Caco-2 (cell line): Measurements from ENCODE around the gene NHSL2. TPM values are rescaled to one million over a fixed set of nuclear protein-coding genes. Genes with fewer than 3 reads are reported as not detected.

Experiments
- BruUV-seq: library from RNA; stranded (reverse); fragments of 400-500 nt; replicated peaks from 2 replicates; lab custom pipeline; 2021; lab: Mats Ljungman, UMichigan
- CTCF ChIA-PET: fragments of 300-600 bp; sonication (Branson Sonifier 250); formaldehyde crosslinking; loops from one replicate; lab custom pipeline; 2022; ENCODE audit warnings: antibody characterized with exemption; lab: Charles Lee
- POLR2A ChIA-PET: fragments of 300-600 bp; sonication (Branson Sonifier 250); formaldehyde crosslinking; loops from one replicate; lab custom pipeline; 2022; ENCODE audit warnings: antibody characterized with exemption; lab: Charles Lee
- DNase-seq, 2 experiments: peaks; one replicate each; pipeline versions ENCODE4 v3.0.0 to v3.0.0-alpha.2; 2020 to 2022
- H3K27me3 ChIP-seq: replicated peaks from 2 replicates; pipeline ENCODE4 v1.6.0; 2011; ENCODE audit warnings: low read length; ENCODE audit not compliant: control insufficient read depth, insufficient read depth
- H3K36me3 ChIP-seq: 2 replicates; pipeline ENCODE4 v1.5.1; 2011; ENCODE audit warnings: low read length; ENCODE audit not compliant: control insufficient read depth, insufficient read depth
- H3K4me1 ChIP-seq: fragments of 250-450 bp; sonication (Bioruptor Pico); 2 replicates; pipeline ENCODE4 v1.5.1; 2020; ENCODE audit warnings: mild to moderate bottlenecking
- H3K4me3 ChIP-seq: 2 replicates; pipeline ENCODE4 v1.5.1; 2011; ENCODE audit warnings: low read depth, mild to moderate bottlenecking, control low read depth, low read length
- H3K9me3 ChIP-seq: fragments of 250-450 bp; sonication (Bioruptor Pico); 2 replicates; pipeline ENCODE4 v1.5.1; 2020; ENCODE audit warnings: mild to moderate bottlenecking, moderate library complexity
- H3K27ac Mint-ChIP-seq: one replicate; pipeline ENCODE4 v1.8.0; 2022; ENCODE audit warnings: mixed read lengths; ENCODE audit not compliant: unreplicated experiment
- H3K27me3 Mint-ChIP-seq: one replicate; pipeline ENCODE4 v1.8.0; 2022; ENCODE audit warnings: mixed read lengths; ENCODE audit not compliant: insufficient read depth, unreplicated experiment
- H3K36me3 Mint-ChIP-seq: one replicate; pipeline ENCODE4 v1.8.0; 2022; ENCODE audit warnings: mild to moderate bottlenecking, mixed read lengths; ENCODE audit not compliant: insufficient read depth, unreplicated experiment
- H3K4me1 Mint-ChIP-seq: one replicate; pipeline ENCODE4 v1.8.0; 2022; ENCODE audit warnings: low read depth, mixed read lengths; ENCODE audit not compliant: unreplicated experiment
- H3K4me3 Mint-ChIP-seq: one replicate; pipeline ENCODE4 v1.8.0; 2022; ENCODE audit warnings: mild to moderate bottlenecking, moderate library complexity, mixed read lengths; ENCODE audit not compliant: unreplicated experiment
- H3K9me3 Mint-ChIP-seq: one replicate; pipeline ENCODE4 v1.8.0; 2022; ENCODE audit warnings: mixed read lengths; ENCODE audit not compliant: unreplicated experiment
- CTCF ChIP-seq, 2 experiments: fragments of 200-600 bp in 1 of 2; IDR thresholded peaks; 1 replicate in 1 of 2; 2 replicates in 1 of 2; pipeline versions ENCODE4 v1.5.1 to v1.8.0; 2011 to 2022; ENCODE audit warnings: antibody characterized with exemption in 1 of 2, control low read depth in 1 of 2, inconsistent platforms in 1 of 2, low read depth in 1 of 2, low read length in 1 of 2, mild to moderate bottlenecking in 1 of 2, moderate library complexity in 1 of 2; ENCODE audit not compliant: insufficient read depth in 1 of 2, severe bottlenecking in 1 of 2, unreplicated experiment in 1 of 2
- intact Hi-C: fragments of 100-400 bp; cut with micrococcal nuclease; formaldehyde crosslinking; loops from one replicate; pipeline ENCODE4 v1.10.0; 2022; ENCODE audit not compliant: unreplicated experiment
- total RNA-seq: library from RNA; stranded (reverse); gene quantifications from 2 replicates; pipeline ENCODE4 v1.2.3, GENCODE V29; 2022

NHSL2 gene
- total RNA-seq, 1 experiment from 2014 or later, result 0.18 TPM

- no peaks in the 10 kb centered on the region for H3K27me3 ChIP-seq
- H3K4me1 ChIP-seq, result no peaks in the 10 kb centered on the region
- TF ChIP-seq CTCF (IDR thresholded peaks at IDR 0.05; ENCODE audit: insufficient read depth in 1 of 2, low read depth in 1 of 2, low read length in 1 of 2, severe bottlenecking in 1 of 2, unreplicated experiment in 1 of 2), result no peak
- no TSS peak for BruUV-seq
- H3K4me3 ChIP-seq, result peak overlapping the region; percentile 36
- H3K27me3 Mint-ChIP-seq, result peaks cover 11% of the 10 kb centered on the region
- DNase-seq, result no peak
- H3K9me3 ChIP-seq, result no peaks in the 10 kb centered on the region
- H3K4me3 Mint-ChIP-seq, result peak overlapping the region; percentile 13
- H3K4me1 Mint-ChIP-seq, result no peaks in the 10 kb centered on the region
- no peaks in the 10 kb centered on the region for H3K36me3 Mint-ChIP-seq
- ChIA-PET CTCF (no interaction called here), POLR2A (no interaction called here)
- intact Hi-C loops, result no loop called here
- H3K36me3 ChIP-seq, result no peaks in the 10 kb centered on the region
- no peaks in the 10 kb centered on the region for H3K9me3 Mint-ChIP-seq
- no peak overlapping the region for H3K27ac Mint-ChIP-seq
Measured at GRCh38 chrX:72130762-72131250, 220.2 kb downstream of the NHSL2 start.

- Mint-ChIP-seq H3K36me3 (no peaks in the 10 kb centered on the region), H3K9me3 (no peaks in the 10 kb centered on the region), H3K4me3 (peak within 1 kb of the TSS; percentile 67), H3K4me1 (no peaks in the 10 kb centered on the region), H3K27ac (no peak within 1 kb of the TSS), H3K27me3 (peaks cover 11% of the 10 kb centered on the region)
- CTCF ChIA-PET, result interaction anchor here (0.5 to 1.6 kb wide), 4 partner anchors 102 to 174 kb away, joined by 3 to 8 read pairs (median 5); partner anchors contain the start of gene RPS4X
- Histone ChIP-seq H3K4me3 (peak within 1 kb of the TSS; percentile 36), H3K9me3 (no peaks in the 10 kb centered on the region), H3K27me3 (no peaks in the 10 kb centered on the region), H3K4me1 (no peaks in the 10 kb centered on the region), H3K36me3 (no peaks in the 10 kb centered on the region)
- TF ChIP-seq CTCF (IDR thresholded peaks at IDR 0.05; ENCODE audit: insufficient read depth in 1 of 2, low read depth in 1 of 2, low read length in 1 of 2, severe bottlenecking in 1 of 2, unreplicated experiment in 1 of 2), result no peak
- peak; percentile 77 to 80 for DNase-seq
- no TSS peak for BruUV-seq
- intact Hi-C loops, result no loop called here
- POLR2A ChIA-PET, result interaction anchor here (0.6 to 1.1 kb wide), 3 partner anchors 50 to 114 kb away, joined by 3 to 6 read pairs (median 5); partner anchors contain the start of genes ERCC6L and PIN4
Measured at GRCh38 chrX:72131317-72132294, 221.0 kb downstream of the NHSL2 start, which contains the start of gene RTL5. Gene RTL5, minus strand, starts transcription at chrX:72131915.

GRCh38 chrX:72132456-72132855 lies 221.8 kb downstream of the NHSL2 start:
- TF ChIP-seq CTCF (IDR thresholded peaks at IDR 0.05; ENCODE audit: insufficient read depth in 1 of 2, low read depth in 1 of 2, low read length in 1 of 2, severe bottlenecking in 1 of 2, unreplicated experiment in 1 of 2), result no peak
- Mint-ChIP-seq H3K27ac (no peak overlapping the region), H3K27me3 (peaks cover 11% of the 10 kb centered on the region), H3K36me3 (no peaks in the 10 kb centered on the region), H3K4me1 (no peaks in the 10 kb centered on the region), H3K4me3 (peak overlapping the region; percentile 67), H3K9me3 (no peaks in the 10 kb centered on the region)
- intact Hi-C loops, result no loop called here
- Histone ChIP-seq H3K9me3 (no peaks in the 10 kb centered on the region), H3K4me1 (no peaks in the 10 kb centered on the region), H3K27me3 (no peaks in the 10 kb centered on the region), H3K4me3 (no peak overlapping the region), H3K36me3 (no peaks in the 10 kb centered on the region)
- ChIA-PET CTCF (interaction anchor here (0.5 to 1.6 kb wide), 4 partner anchors 103 to 175 kb away, joined by 3 to 8 read pairs (median 5); partner anchors contain the start of gene RPS4X), POLR2A (interaction anchor here (0.6 to 1.1 kb wide), 3 partner anchors 49 to 114 kb away, joined by 3 to 6 read pairs (median 5); partner anchors contain the start of genes ERCC6L and PIN4)
- no peak for DNase-seq
- BruUV-seq, result no TSS peak
